HEK293 (cell line): ENCODE data around the gene ZNF776.
A peak's percentile ranks its signal among the peaks of the same experiment; 100 is the strongest.

Experiments used
- BCL11B ChIP-seq: fragments of 450-650 bp; formaldehyde crosslinking; IDR thresholded peaks from 2 replicates; pipeline ENCODE4 v1.5.1; 2016; ENCODE audit warnings: low read depth, missing biosample characterization, missing genetic modification characterization
- GFI1B ChIP-seq: fragments of 450-650 bp; formaldehyde crosslinking; IDR thresholded peaks from 2 replicates; pipeline ENCODE4 v1.5.1; 2016; ENCODE audit warnings: missing biosample characterization, missing genetic modification characterization
- HOXD13 ChIP-seq: sonication (generic); formaldehyde crosslinking; IDR thresholded peaks from 2 replicates; pipeline ENCODE4 v1.8.0; 2022; ENCODE audit warnings: missing genetic modification reagents, borderline replicate concordance
- MEIS1 ChIP-seq: sonication (generic); formaldehyde crosslinking; IDR thresholded peaks from 2 replicates; pipeline ENCODE4 v1.8.1; 2022; ENCODE audit warnings: missing genetic modification reagents, mild to moderate bottlenecking, borderline replicate concordance
- MYNN ChIP-seq: fragments of 450-650 bp; formaldehyde crosslinking; IDR thresholded peaks from 2 replicates; pipeline ENCODE4 v1.5.1; 2016; ENCODE audit warnings: missing biosample characterization, missing genetic modification characterization, borderline replicate concordance
- OVOL3 ChIP-seq: fragments of 450-650 bp; formaldehyde crosslinking; IDR thresholded peaks from 2 replicates; pipeline ENCODE4 v1.5.1; 2016; ENCODE audit warnings: missing biosample characterization, missing genetic modification characterization
- SP2 ChIP-seq: fragments of 450-650 bp; formaldehyde crosslinking; IDR thresholded peaks from 2 replicates; pipeline ENCODE4 v1.5.1; 2016; ENCODE audit warnings: missing biosample characterization, missing genetic modification characterization
- ZBTB10 ChIP-seq: fragments of 450-650 bp; formaldehyde crosslinking; IDR thresholded peaks from 2 replicates; pipeline ENCODE4 v1.5.1; 2016; ENCODE audit warnings: missing biosample characterization, missing genetic modification characterization
- ZBTB49 ChIP-seq: fragments of 450-650 bp; formaldehyde crosslinking; IDR thresholded peaks from 2 replicates; pipeline ENCODE4 v1.5.1; 2016; ENCODE audit warnings: missing biosample characterization, missing genetic modification characterization, low read depth
- ZIC2 ChIP-seq: fragments of 450-650 bp; formaldehyde crosslinking; IDR thresholded peaks from 2 replicates; pipeline ENCODE4 v1.5.1; 2016; ENCODE audit warnings: missing biosample characterization, missing genetic modification characterization
- ZNF140 ChIP-seq: fragments of 450-650 bp; formaldehyde crosslinking; IDR thresholded peaks from 2 replicates; pipeline ENCODE4 v1.5.1; 2016; ENCODE audit warnings: missing biosample characterization, missing genetic modification characterization
- ZNF146 ChIP-seq: fragments of 450-650 bp; formaldehyde crosslinking; IDR thresholded peaks from 2 replicates; pipeline ENCODE4 v1.5.1; 2016; ENCODE audit warnings: missing biosample characterization, missing genetic modification characterization
- ZNF16 ChIP-seq: fragments of 450-650 bp; formaldehyde crosslinking; IDR thresholded peaks from 2 replicates; pipeline ENCODE4 v1.5.1; 2016; ENCODE audit warnings: low read depth, missing biosample characterization, missing genetic modification characterization
- ZNF175 ChIP-seq: fragments of 450-650 bp; formaldehyde crosslinking; IDR thresholded peaks from 2 replicates; pipeline ENCODE4 v1.5.1; 2016; ENCODE audit warnings: missing biosample characterization, missing genetic modification characterization
- ZNF2 ChIP-seq: fragments of 450-650 bp; formaldehyde crosslinking; IDR thresholded peaks from 2 replicates; pipeline ENCODE4 v1.5.1; 2016; ENCODE audit warnings: missing biosample characterization, missing genetic modification characterization
- ZNF202 ChIP-seq: fragments of 450-650 bp; formaldehyde crosslinking; IDR thresholded peaks from 2 replicates; pipeline ENCODE4 v1.5.1; 2016; ENCODE audit warnings: missing biosample characterization, missing genetic modification characterization, borderline replicate concordance
- ZNF221 ChIP-seq: fragments of 450-650 bp; formaldehyde crosslinking; IDR thresholded peaks from 2 replicates; pipeline ENCODE4 v1.5.1; 2017; ENCODE audit warnings: missing biosample characterization, missing genetic modification characterization, borderline replicate concordance
- ZNF223 ChIP-seq: fragments of 450-650 bp; formaldehyde crosslinking; IDR thresholded peaks from 2 replicates; pipeline ENCODE4 v1.5.1; 2016; ENCODE audit warnings: missing biosample characterization, missing genetic modification characterization
- ZNF239 ChIP-seq: fragments of 450-650 bp; formaldehyde crosslinking; IDR thresholded peaks from 2 replicates; pipeline ENCODE4 v1.5.1; 2016; ENCODE audit warnings: missing biosample characterization, missing genetic modification characterization
- ZNF335 ChIP-seq: fragments of 450-650 bp; formaldehyde crosslinking; conservative IDR thresholded peaks from 2 replicates; pipeline ENCODE4 v1.5.1; 2016; ENCODE audit warnings: missing biosample characterization, missing genetic modification characterization
- ZNF362 ChIP-seq: fragments of 450-650 bp; formaldehyde crosslinking; IDR thresholded peaks from 2 replicates; pipeline ENCODE4 v1.5.1; 2016; ENCODE audit warnings: missing biosample characterization, missing genetic modification characterization
- ZNF473 ChIP-seq: fragments of 450-650 bp; formaldehyde crosslinking; IDR thresholded peaks from 2 replicates; pipeline ENCODE4 v1.5.1; 2017; ENCODE audit warnings: missing biosample characterization, missing genetic modification characterization
- ZNF48 ChIP-seq: fragments of 450-650 bp; formaldehyde crosslinking; IDR thresholded peaks from 2 replicates; pipeline ENCODE4 v1.5.1; 2016; ENCODE audit warnings: missing biosample characterization, missing genetic modification characterization
- ZNF501 ChIP-seq: fragments of 450-650 bp; formaldehyde crosslinking; IDR thresholded peaks from 2 replicates; pipeline ENCODE4 v1.5.1; 2016; ENCODE audit warnings: missing biosample characterization, missing genetic modification characterization
- ZNF510 ChIP-seq: fragments of 450-650 bp; formaldehyde crosslinking; IDR thresholded peaks from 2 replicates; pipeline ENCODE4 v1.5.1; 2018; ENCODE audit warnings: mild to moderate bottlenecking, missing genetic modification characterization, missing biosample characterization; ENCODE audit not compliant: insufficient replicate concordance
- ZNF560 ChIP-seq: fragments of 450-650 bp; formaldehyde crosslinking; IDR thresholded peaks from 2 replicates; pipeline ENCODE4 v1.5.1; 2017; ENCODE audit warnings: missing biosample characterization, missing genetic modification characterization, borderline replicate concordance
- ZNF654 ChIP-seq: fragments of 450-650 bp; formaldehyde crosslinking; IDR thresholded peaks from 2 replicates; pipeline ENCODE4 v1.5.1; 2016; ENCODE audit warnings: low read depth, missing biosample characterization, missing genetic modification characterization
- ZNF76 ChIP-seq: fragments of 450-650 bp; formaldehyde crosslinking; IDR thresholded peaks from 2 replicates; pipeline ENCODE4; 2016; ENCODE audit warnings: low read depth, missing biosample characterization, missing genetic modification characterization, borderline replicate concordance
- ZXDB ChIP-seq: fragments of 450-650 bp; formaldehyde crosslinking; IDR thresholded peaks from 2 replicates; pipeline ENCODE4 v1.5.1; 2016; ENCODE audit warnings: missing biosample characterization, missing genetic modification characterization
- TF ChIP-seq, protein P1 (sequence below): fragments of 450-650 bp; formaldehyde crosslinking; IDR thresholded peaks from 2 replicates; pipeline ENCODE4 v1.5.1; 2016; ENCODE audit warnings: missing biosample characterization, missing genetic modification characterization

Gene ZNF776

GRCh38 chr19:57769345-57770131 lies 22.9 kb downstream of the ZNF776 start, which contains the start of gene ZNF586 (continued):
- TF ChIP-seq ZXDB (tag by site-specific recombination) (peak; percentile 57; the same call in 1 of the 2 replicates), ZNF175 (no peak), MEIS1 (no peak), ZNF76 (tag by site-specific recombination) (peak; percentile 89), ZNF654 (tag by site-specific recombination) (no peak), ZNF16 (no peak), ZNF202 (tag by site-specific recombination) (no peak), ZNF146 (tag by site-specific recombination) (no peak), ZNF221 (tag by site-specific recombination) (no peak), ZNF140 (tag by site-specific recombination) (no peak), ZNF362 (tag by site-specific recombination) (0 out of 2 replicates have a peak, but pooled peaks have one; percentile 48), HOXD13 (CRISPR knock-in tag) (peak; percentile 43), ZBTB49 (no peak), MYNN (tag by site-specific recombination) (no peak), ZNF223 (tag by site-specific recombination) (no peak), ZNF239 (tag by site-specific recombination) (0 out of 2 replicates have a peak, but pooled peaks have one; percentile 37), ZNF510 (no peak), BCL11B (no peak; the same call in 1 of the 2 replicates), ZNF501 (0 out of 2 replicates have a peak, but pooled peaks have one; percentile 69), ZNF335 (tag by site-specific recombination) (peak; percentile 96), ZBTB10 (tag by site-specific recombination) (no peak), ZNF48 (no peak), ZNF560 (tag by site-specific recombination) (0 out of 2 replicates have a peak, but pooled peaks have one; percentile 3), ZNF473 (no peak), ZIC2 (tag by site-specific recombination) (no peak), ZNF2 (tag by site-specific recombination) (no peak), GFI1B (no peak), OVOL3 (tag by site-specific recombination) (no peak), SP2 (tag by site-specific recombination) (peak; percentile 85)
- TF ChIP-seq, protein P1, sequence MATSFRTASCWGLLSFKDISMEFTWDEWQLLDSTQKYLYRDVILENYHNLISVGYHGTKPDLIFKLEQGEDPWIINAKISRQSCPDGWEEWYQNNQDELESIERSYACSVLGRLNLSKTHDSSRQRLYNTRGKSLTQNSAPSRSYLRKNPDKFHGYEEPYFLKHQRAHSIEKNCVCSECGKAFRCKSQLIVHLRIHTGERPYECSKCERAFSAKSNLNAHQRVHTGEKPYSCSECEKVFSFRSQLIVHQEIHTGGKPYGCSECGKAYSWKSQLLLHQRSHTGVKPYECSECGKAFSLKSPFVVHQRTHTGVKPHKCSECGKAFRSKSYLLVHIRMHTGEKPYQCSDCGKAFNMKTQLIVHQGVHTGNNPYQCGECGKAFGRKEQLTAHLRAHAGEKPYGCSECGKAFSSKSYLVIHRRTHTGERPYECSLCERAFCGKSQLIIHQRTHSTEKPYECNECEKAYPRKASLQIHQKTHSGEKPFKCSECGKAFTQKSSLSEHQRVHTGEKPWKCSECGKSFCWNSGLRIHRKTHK (tag by site-specific recombination): no peak
